Measurements from ENCODE around the gene PDE6C.
A peak's percentile ranks its signal among the peaks of the same experiment; 100 is the strongest.
"Not testable (repeated sequence)": the region's sequence is repeated elsewhere in the genome, so short reads cannot be mapped to it uniquely, and the experiment has no call there.

The PDE6C gene

GRCh38 chr10:93630625-93631557, 18.6 kb downstream of the PDE6C start:
- DNase-seq (ENCODE audit: low read depth) = no peak

GRCh38 chr10:93639791-93640190, 27.5 kb downstream of the PDE6C start:
- no peak for DNase-seq (ENCODE audit: low read depth)

GRCh38 chr10:93652857-93653256, 40.5 kb downstream of the PDE6C start:
- peak; percentile 52 for DNase-seq (ENCODE audit: low read depth)

- no peak for DNase-seq (ENCODE audit: low read depth)
Measured at GRCh38 chr10:93654201-93654600, 41.9 kb downstream of the PDE6C start.

GRCh38 chr10:93656155-93656554, 43.8 kb downstream of the PDE6C start:
- no peak for DNase-seq (ENCODE audit: low read depth)

GRCh38 chr10:93657757-93658156, 45.4 kb downstream of the PDE6C start:
- DNase-seq (ENCODE audit: low read depth) = no peak

GRCh38 chr10:93666030-93666429, 53.7 kb downstream of the PDE6C start:
- no peak for DNase-seq (ENCODE audit: low read depth)

GRCh38 chr10:93667795-93668194, 55.5 kb downstream of the PDE6C start:
- no peak for DNase-seq (ENCODE audit: low read depth)

- no peak for DNase-seq (ENCODE audit: low read depth)
Measured at GRCh38 chr10:93670372-93670771, 58.0 kb downstream of the PDE6C start.

- no peak for DNase-seq (ENCODE audit: low read depth)
Measured at GRCh38 chr10:93671042-93671441, 58.7 kb downstream of the PDE6C start.

- DNase-seq (ENCODE audit: low read depth) = no peak
Measured at GRCh38 chr10:93672022-93672678, 59.8 kb downstream of the PDE6C start.

GRCh38 chr10:93672890-93673289, 60.6 kb downstream of the PDE6C start:
- DNase-seq (ENCODE audit: low read depth) = no peak

GRCh38 chr10:93673791-93674190, 61.5 kb downstream of the PDE6C start:
- no peak for DNase-seq (ENCODE audit: low read depth)

- no peak for DNase-seq (ENCODE audit: low read depth)
Measured at GRCh38 chr10:93678386-93678785, 66.0 kb downstream of the PDE6C start.

- DNase-seq (ENCODE audit: low read depth) = no peak
Measured at GRCh38 chr10:93678805-93679587, 66.7 kb downstream of the PDE6C start.

GRCh38 chr10:93680412-93681047, 68.2 kb downstream of the PDE6C start:
- DNase-seq (ENCODE audit: low read depth) = peak; percentile 39

- DNase-seq (ENCODE audit: low read depth) = no peak
Measured at GRCh38 chr10:93687737-93688136, 75.4 kb downstream of the PDE6C start.

GRCh38 chr10:93695740-93696139, 83.4 kb downstream of the PDE6C start:
- no peak for DNase-seq (ENCODE audit: low read depth)

GRCh38 chr10:93696582-93696981, 84.2 kb downstream of the PDE6C start:
- DNase-seq (ENCODE audit: low read depth) = not testable (repeated sequence)

GRCh38 chr10:93697207-93697606, 84.9 kb downstream of the PDE6C start:
- no peak for DNase-seq (ENCODE audit: low read depth)

GRCh38 chr10:93701866-93702209, 89.5 kb downstream of the PDE6C start:
- peak; percentile 69 for DNase-seq (ENCODE audit: low read depth)
